ENCODE data around the gene IL27RA. TPM values are rescaled to one million over a fixed set of nuclear protein-coding genes. Genes with fewer than 3 reads are reported as not detected.

Gene IL27RA
- polyA plus RNA-seq, 1 donor from 2014 or later, result 1.0 TPM

DNA sequence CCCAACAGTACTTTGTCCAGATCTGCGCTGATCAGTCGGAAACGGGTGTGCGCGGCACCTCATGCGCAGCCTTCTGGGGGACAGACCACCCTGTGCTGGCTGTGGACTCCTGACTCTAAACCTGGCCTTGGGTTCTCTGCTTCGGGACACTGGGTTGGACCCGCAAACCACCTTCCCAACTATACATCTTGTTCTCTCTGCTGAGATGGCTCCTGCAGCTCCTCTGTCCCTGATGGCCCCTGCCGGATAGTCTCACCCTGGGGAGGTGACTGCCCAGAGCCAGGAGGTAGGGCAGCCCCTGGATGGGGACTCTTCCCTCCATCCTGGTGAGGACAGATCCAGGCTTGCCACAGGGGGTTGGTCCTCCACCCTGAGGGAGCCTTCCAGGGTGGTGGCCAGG, 48.8 kb upstream of the IL27RA start:
- no peak for TF ChIP-seq POLR2AphosphoS5 (IDR thresholded peaks at IDR 0.05)
- TF ChIP-seq EP300 (conservative IDR thresholded peaks at IDR 0.05; ENCODE audit: poor library complexity, severe bottlenecking), result no peak
- TF ChIP-seq EZH2 (IDR thresholded peaks at IDR 0.05; ENCODE audit: borderline replicate concordance, insufficient read depth, low read length, poor library complexity, severe bottlenecking), result no peak
- TF ChIP-seq, protein P1, sequence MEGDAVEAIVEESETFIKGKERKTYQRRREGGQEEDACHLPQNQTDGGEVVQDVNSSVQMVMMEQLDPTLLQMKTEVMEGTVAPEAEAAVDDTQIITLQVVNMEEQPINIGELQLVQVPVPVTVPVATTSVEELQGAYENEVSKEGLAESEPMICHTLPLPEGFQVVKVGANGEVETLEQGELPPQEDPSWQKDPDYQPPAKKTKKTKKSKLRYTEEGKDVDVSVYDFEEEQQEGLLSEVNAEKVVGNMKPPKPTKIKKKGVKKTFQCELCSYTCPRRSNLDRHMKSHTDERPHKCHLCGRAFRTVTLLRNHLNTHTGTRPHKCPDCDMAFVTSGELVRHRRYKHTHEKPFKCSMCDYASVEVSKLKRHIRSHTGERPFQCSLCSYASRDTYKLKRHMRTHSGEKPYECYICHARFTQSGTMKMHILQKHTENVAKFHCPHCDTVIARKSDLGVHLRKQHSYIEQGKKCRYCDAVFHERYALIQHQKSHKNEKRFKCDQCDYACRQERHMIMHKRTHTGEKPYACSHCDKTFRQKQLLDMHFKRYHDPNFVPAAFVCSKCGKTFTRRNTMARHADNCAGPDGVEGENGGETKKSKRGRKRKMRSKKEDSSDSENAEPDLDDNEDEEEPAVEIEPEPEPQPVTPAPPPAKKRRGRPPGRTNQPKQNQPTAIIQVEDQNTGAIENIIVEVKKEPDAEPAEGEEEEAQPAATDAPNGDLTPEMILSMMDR (IDR thresholded peaks at IDR 0.05; ENCODE audit: poor library complexity, severe bottlenecking), result no peak
- Histone ChIP-seq H3K36me3 (ENCODE audit: insufficient read depth, low read length) (no peaks in the 10 kb centered on the region), H3K4me3 (ENCODE audit: low read length) (no peak overlapping the region), H3K4me2 (ENCODE audit: low read length) (no peak overlapping the region), H3K9me2 (ENCODE audit: insufficient read depth, low read length) (no peaks in the 10 kb centered on the region), H3K27ac (ENCODE audit: low read length) (no peak overlapping the region), H3K79me2 (replicated peaks; ENCODE audit: insufficient read depth, low read length) (no peaks in the 10 kb centered on the region), H3K27me3 (ENCODE audit: insufficient read depth, low read depth, low read length) (no peaks in the 10 kb centered on the region), H3K9me3 (ENCODE audit: low read length) (no peaks in the 10 kb centered on the region), H3K9ac (ENCODE audit: low read length) (no peak overlapping the region), H2AFZ (ENCODE audit: low read depth, low read length) (no peak overlapping the region), H4K20me1 (ENCODE audit: insufficient read depth) (no peaks in the 10 kb centered on the region), H3F3A (ENCODE audit: insufficient read depth, low read length, poor library complexity, severe bottlenecking) (no peaks in the 10 kb centered on the region)

DNA sequence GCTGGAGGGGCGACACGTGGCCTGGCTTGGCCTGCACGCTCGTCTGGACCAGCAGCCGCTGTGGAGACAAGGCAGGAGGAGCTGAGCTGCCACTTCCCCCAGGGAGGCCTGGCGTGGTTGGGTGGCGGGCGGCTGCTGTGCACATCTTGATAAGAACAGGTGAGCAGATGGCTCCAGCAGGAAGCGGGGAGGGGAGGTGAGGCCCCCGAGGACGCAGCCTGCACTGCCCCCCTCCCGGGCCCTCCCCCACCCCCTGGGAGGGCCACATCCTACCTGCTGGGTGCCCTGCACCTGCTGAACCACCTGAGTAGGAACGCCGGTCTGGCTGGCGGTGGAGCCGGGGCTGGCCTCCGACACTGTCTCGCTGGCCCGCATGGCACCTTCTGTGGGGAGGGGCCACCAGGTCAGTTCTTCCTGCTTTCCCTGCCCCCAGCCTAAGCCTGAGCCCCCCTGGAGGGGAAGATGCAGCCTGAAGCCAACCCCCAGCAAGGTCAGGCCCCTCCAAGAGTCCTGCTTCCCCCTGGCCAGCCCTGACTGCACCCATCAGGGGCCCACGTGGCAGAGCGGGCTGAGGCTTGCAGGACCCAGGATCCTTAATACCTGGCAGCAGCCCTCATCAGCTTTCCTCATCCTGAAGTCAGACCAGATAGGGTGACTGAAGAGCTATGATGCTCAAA, 48.2 kb upstream of the IL27RA start:
- no peaks in the 10 kb centered on the region for H3K9me2 ChIP-seq (ENCODE audit: insufficient read depth, low read length)
- H3K27ac ChIP-seq (ENCODE audit: low read length), result no peak overlapping the region
- no peak overlapping the region for H3K4me2 ChIP-seq (ENCODE audit: low read length)
- no peaks in the 10 kb centered on the region for H3F3A ChIP-seq (ENCODE audit: insufficient read depth, low read length, poor library complexity, severe bottlenecking)
- no peaks in the 10 kb centered on the region for H3K36me3 ChIP-seq (ENCODE audit: insufficient read depth, low read length)
- H3K9ac ChIP-seq (ENCODE audit: low read length), result no peak overlapping the region
- no peak overlapping the region for H3K4me3 ChIP-seq (ENCODE audit: low read length)
- H3K9me3 ChIP-seq (ENCODE audit: low read length), result no peaks in the 10 kb centered on the region
- TF ChIP-seq SMC3 (conservative IDR thresholded peaks at IDR 0.05; ENCODE audit: poor library complexity) (no peak), MXI1 (conservative IDR thresholded peaks at IDR 0.05; ENCODE audit: poor library complexity, severe bottlenecking) (no peak), EZH2 (IDR thresholded peaks at IDR 0.05; ENCODE audit: borderline replicate concordance, insufficient read depth, low read length, poor library complexity, severe bottlenecking) (no peak), RAD21 (conservative IDR thresholded peaks at IDR 0.05) (no peak), POLR2AphosphoS5 (IDR thresholded peaks at IDR 0.05) (no peak), TAF1 (IDR thresholded peaks at IDR 0.05; ENCODE audit: low read depth) (no peak), EP300 (conservative IDR thresholded peaks at IDR 0.05; ENCODE audit: poor library complexity, severe bottlenecking) (no peak)
- TF ChIP-seq, protein P2, sequence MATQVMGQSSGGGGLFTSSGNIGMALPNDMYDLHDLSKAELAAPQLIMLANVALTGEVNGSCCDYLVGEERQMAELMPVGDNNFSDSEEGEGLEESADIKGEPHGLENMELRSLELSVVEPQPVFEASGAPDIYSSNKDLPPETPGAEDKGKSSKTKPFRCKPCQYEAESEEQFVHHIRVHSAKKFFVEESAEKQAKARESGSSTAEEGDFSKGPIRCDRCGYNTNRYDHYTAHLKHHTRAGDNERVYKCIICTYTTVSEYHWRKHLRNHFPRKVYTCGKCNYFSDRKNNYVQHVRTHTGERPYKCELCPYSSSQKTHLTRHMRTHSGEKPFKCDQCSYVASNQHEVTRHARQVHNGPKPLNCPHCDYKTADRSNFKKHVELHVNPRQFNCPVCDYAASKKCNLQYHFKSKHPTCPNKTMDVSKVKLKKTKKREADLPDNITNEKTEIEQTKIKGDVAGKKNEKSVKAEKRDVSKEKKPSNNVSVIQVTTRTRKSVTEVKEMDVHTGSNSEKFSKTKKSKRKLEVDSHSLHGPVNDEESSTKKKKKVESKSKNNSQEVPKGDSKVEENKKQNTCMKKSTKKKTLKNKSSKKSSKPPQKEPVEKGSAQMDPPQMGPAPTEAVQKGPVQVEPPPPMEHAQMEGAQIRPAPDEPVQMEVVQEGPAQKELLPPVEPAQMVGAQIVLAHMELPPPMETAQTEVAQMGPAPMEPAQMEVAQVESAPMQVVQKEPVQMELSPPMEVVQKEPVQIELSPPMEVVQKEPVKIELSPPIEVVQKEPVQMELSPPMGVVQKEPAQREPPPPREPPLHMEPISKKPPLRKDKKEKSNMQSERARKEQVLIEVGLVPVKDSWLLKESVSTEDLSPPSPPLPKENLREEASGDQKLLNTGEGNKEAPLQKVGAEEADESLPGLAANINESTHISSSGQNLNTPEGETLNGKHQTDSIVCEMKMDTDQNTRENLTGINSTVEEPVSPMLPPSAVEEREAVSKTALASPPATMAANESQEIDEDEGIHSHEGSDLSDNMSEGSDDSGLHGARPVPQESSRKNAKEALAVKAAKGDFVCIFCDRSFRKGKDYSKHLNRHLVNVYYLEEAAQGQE (IDR thresholded peaks at IDR 0.05; ENCODE audit: borderline replicate concordance), result no peak
- TF ChIP-seq, protein P1 (IDR thresholded peaks at IDR 0.05; ENCODE audit: poor library complexity, severe bottlenecking), result no peak
- H2AFZ ChIP-seq (ENCODE audit: low read depth, low read length), result no peak overlapping the region
- no peaks in the 10 kb centered on the region for H3K27me3 ChIP-seq (ENCODE audit: insufficient read depth, low read depth, low read length)
- no peaks in the 10 kb centered on the region for H3K79me2 ChIP-seq (replicated peaks; ENCODE audit: insufficient read depth, low read length)
- no peaks in the 10 kb centered on the region for H4K20me1 ChIP-seq (ENCODE audit: insufficient read depth)
